Stomach (tissue), 4 donors: ENCODE results near the gene NTRK3.

Experiments
- CTCF ChIP-seq, 7 experiments: fragments of 450-650 bp in 4 of 7; fragments of 200-600 bp in 3 of 7; sonication (generic) in 3 of 7; IDR thresholded peaks; one replicate each; pipeline ENCODE4 v1.5.1; 2016 to 2019; ENCODE audit warnings: antibody characterized with exemption in 7 of 7, control low read depth in 2 of 7, mild to moderate bottlenecking in 1 of 7
- EP300 ChIP-seq: sonication (generic); formaldehyde crosslinking; IDR thresholded peaks from one replicate; pipeline ENCODE4 v1.6.1; 2017; ENCODE audit warnings: antibody characterized with exemption
- POLR2A ChIP-seq, 4 donors: fragments of 450-650 bp; IDR thresholded peaks; one replicate each; pipeline ENCODE4 v1.6.1; 2016; ENCODE audit warnings: antibody characterized with exemption in 4 of 4, control low read depth in 2 of 4, mild to moderate bottlenecking in 1 of 4, moderate library complexity in 1 of 4
- POLR2AphosphoS5 ChIP-seq, 3 donors: sonication (generic); formaldehyde crosslinking; IDR thresholded peaks; one replicate each; pipeline ENCODE4 v1.6.1; 2016; ENCODE audit warnings: antibody characterized with exemption in 3 of 3

DNA sequence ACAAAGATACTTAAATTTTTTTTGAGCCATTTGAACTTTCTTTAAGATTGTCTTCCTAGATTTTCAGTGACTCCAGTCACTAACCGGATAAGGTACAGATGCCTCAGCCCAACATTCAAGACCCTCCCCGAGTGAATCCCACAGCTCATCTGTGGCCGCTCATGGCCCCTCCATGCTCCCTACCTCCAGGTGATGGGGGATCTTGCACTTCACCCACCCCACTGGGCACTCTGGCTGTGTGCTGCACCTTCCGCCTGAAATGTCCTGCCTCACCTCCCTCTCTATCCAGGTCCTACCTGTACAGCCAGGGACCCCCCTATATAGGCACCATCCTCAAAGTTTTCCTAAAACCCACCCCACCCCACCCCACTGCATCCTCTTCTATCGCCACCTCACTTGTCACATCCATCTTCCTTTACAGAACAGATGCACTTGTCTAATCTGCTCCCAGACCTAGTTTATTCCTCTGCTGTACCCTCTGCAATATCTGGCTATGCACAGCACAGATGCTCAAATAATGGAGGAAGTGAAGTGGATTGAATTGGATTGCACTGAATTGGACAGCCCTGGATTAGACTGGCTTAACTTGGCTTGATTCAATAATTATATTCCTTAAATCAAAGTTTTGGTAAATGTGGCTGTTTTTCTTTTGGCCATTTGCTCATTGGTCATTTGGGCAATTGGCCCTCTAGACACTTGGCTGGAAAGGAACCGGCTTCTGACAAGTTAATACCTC, 24.5 kb downstream of the NTRK3 start:
- TF ChIP-seq CTCF (IDR thresholded peaks at IDR 0.05) (no peak), EP300 (no peak), POLR2AphosphoS5 (IDR thresholded peaks at IDR 0.05) (no peak), POLR2A (IDR thresholded peaks at IDR 0.05) (no peak)
